Measurements from ENCODE around the gene LYPD8.
"Not testable (repeated sequence)": the region's sequence is repeated elsewhere in the genome, so short reads cannot be mapped to it uniquely, and the experiment has no call there.

The LYPD8 gene, protein sequence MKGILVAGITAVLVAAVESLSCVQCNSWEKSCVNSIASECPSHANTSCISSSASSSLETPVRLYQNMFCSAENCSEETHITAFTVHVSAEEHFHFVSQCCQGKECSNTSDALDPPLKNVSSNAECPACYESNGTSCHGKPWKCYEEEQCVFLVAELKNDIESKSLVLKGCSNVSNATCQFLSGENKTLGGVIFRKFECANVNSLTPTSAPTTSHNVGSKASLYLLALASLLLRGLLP
- 0 reads per million in 2 donors for total RNA-seq

DNA sequence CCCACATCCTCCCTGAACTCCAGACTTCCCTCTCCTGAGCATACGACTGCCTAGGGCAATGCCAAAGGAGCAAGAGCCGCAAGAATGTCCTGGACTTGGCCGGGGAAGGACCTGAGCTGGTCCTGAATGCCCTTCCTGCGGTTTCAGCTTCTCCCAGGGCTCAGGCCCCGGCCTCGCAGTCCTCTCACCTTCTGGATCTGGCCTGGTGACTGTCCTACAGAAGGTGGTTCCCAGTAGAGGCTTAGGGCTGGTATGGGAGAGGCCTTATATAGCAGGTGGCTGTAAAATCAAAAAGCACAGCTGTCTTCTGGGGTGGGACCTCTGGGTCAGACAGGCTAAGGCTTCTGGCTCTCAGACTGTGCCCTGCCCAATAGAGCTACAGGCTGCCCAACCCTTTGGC lies at the start of gene LYPD8:
Gene LYPD8, minus strand, starts transcription at position 243 of the 400 bp plus-strand sequence. CDS start 4,678 bp downstream, outside the sequence.
- no peak for DNase-seq

DNA sequence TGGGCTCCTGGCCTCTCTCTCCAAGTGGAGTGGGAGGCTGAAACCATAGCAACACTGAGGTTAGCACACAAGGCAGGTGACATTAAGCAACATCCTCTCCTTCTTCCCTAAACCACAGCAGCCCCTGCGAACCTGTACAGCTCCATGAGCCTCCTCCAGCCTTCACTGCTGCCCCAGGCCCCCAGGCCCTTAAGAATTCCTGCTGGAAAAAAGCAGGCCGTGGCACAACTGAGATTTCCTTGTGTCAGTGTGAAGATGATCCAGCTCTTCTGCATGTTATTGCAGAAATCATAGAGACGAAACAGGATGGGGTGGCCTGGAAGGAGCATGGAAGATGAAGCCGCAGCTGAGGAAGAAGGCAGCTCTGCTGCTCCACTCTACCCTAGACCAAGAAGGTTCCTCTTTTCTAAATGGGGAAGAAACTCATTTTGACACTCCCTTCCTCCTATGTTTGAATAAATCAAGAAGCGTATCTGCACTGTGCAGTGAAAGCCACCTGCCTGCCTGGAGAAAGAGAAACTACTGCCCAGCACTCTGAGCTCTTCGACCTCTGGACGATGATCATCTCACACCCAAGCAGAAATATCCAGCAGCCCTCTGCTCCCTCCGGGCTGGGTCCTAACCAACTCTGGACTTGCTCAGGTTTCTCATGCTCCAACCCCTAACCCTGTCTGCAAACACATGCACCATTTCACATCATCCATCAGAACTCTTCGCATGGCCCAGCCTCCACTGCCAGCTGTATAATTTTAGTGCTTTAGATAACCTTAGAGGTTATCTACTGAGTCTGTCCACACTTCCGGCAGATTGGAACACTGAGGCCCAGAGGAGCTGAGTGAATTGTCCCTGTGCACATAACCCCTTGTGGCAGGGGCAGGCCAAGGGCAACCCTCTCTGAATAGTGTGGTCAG lies 49.5 kb upstream of the LYPD8 start:
- no peak for DNase-seq

DNA sequence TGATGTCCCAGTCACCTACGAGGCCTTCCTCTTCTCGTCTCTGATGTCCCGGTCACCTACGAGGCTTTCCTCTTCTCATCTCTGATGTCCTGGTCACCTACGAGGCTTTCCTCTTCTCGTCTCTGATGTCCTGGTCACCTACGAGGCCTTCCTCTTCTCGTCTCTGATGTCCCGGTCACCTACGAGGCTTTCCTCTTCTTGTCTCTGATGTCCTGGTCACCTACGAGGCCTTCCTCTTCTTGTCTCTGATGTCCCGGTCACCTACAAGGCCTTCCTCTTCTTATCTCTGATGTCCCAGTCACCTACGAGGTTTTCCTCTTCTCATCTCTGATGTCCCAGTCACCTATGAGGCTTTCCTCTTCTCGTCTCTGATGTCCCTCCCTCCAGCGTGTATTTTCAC lies 47.9 kb upstream of the LYPD8 start:
- DNase-seq, result not testable (repeated sequence)

DNA sequence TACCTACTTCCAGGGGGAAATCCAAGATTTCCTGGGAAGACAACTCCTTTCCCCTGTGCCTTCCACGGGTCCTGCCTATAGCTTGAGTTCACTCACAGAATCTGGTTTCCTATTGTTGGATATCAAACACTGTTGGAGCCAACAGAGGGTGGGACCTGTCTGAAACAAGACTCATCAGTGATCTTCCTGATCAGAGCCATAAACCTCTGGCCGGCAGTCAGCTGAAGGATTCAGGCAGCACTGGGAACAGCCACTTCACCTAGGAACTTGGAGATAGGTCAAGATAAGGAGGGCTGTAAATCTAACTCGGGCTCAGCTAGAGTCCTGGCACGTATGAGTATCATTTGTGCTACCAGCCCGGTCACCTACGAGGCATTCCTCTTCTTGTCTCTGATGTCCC lies 46.9 kb upstream of the LYPD8 start:
- DNase-seq, result no peak

DNA sequence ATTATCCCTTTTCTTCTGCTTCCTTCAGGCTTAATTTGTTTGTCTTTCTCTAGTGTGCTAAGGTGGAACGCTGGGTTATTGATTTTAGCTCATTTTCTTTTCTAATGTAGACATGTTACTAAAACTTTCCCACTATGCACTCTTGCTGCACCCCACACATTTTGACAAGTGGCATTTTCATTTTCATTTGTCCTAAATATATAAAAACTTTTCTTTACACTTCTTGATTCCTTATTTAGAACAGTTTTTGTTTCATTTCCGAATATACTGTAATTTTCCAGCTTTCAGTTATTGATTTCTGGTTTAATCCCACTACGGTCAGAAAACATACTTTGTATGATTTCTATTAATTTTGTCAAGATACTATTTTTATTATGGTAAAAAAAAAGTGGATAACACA lies 44.9 kb upstream of the LYPD8 start:
- DNase-seq, result no peak

DNA sequence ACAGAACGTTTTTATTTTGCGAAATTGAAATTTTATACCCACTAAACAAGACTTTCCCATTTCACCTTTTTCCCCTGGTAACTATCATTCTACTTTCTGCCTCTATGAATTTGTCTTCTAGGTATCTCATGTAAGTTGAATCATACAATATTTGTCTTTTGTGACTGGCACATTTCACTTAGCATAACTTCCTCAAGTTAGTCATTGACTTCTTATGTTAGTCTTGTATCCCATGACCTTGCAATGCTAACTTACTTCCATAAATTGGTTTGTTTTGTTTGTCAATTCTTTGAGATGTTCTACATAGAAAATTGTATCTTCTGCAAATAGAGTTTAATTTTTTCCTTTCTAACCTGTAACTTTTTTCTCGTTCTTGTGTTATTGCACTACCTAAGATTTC lies 43.2 kb upstream of the LYPD8 start:
- DNase-seq, result no peak

DNA sequence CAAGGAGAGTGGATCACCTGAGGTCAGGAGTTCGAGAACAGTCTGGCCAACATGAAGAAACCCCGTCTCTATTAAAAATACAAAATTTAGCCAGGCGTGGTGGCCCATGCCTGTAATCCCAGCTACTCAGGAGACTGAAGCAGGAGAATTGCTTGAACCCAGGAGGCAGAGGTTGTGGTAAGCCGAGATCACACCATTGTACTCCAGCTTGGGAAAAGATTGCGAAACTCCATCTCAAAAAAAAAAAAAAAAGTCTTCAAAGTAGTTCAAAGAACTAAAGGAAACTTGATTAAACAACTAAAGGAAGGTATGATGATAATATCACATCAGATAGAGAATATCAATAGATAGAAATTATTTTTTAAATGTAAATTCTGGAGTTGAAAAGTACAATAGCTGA lies 39.1 kb upstream of the LYPD8 start:
- DNase-seq, result not testable (repeated sequence)

DNA sequence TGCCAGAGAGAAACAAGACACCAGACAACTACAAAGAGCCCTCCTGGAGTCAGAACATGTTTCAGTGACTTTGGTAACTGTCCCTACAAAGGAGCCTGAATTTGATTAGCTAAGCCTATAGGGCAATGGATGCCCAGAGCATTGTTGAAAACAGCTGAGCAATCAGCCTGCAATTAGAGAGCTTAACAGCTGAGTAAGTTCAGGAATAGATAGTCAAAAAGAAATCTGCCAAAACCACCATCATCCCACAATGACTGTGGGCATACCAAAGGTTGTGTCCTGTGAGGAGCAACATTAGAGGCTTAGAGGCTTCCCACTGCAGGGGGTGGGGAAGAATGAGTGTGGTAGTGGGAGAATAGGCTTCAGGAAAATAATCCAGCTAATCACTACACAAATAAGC lies 38.0 kb upstream of the LYPD8 start:
- peak in 1 of 5 experiments; percentile 86 for DNase-seq

DNA sequence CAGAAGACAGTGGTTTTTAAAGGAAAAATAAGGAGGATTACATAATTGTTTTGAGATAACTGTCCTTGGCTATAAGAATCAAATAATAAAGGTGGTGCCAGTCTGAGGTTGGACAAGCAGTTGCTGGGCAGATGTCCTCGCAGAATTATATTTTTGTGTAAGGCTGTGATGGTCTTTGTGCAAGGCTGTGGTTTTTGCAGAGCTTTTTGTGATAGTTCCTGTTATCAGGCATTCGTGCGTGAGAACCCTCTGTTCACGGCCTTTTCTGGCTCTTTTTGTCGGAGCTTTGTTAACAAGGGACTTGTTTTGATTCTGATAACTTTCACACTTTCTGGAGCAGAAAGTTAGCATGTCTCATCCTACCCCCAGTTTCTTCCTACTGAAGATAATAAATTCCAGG lies 36.8 kb upstream of the LYPD8 start:
- no peak for DNase-seq

DNA sequence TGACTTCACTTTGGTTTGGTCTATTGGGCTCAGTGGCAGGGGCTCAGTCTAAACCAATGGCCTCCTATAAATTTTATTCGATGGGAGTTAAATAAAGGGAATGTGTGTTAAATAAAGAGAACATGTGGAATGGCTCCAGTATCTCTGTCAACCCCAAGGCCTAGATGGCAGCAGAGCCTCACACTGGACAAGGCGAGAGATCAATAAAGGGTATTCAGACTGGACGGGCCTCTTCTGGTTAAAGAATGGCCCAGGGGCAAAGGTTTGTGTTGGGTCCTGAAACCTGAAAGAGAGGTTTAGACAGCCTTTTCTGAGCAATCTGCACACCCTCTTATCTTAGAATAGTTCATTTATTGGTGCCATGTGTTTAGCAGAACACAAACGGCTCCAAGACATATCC lies 35.5 kb upstream of the LYPD8 start:
- DNase-seq, result no peak

DNA sequence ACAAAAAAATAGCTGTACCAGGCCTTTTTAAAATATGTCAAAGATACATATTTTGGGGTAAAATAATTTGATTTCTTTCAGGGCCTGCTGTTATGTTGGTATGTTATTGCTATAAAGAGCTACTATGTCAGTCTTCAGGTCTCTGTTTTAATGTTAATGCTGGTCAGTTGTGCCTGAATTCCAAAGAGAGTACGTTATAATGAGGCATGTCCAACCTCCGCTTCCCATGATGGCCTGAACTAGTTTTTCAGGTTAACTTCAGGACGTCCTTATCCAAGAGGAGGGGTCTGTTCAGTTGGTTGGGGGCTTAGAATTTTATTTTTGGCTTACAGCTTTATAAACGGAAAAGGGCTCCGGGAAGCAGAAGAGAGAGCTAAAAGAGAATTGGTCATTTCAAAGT lies 34.9 kb upstream of the LYPD8 start:
- DNase-seq, result no peak

DNA sequence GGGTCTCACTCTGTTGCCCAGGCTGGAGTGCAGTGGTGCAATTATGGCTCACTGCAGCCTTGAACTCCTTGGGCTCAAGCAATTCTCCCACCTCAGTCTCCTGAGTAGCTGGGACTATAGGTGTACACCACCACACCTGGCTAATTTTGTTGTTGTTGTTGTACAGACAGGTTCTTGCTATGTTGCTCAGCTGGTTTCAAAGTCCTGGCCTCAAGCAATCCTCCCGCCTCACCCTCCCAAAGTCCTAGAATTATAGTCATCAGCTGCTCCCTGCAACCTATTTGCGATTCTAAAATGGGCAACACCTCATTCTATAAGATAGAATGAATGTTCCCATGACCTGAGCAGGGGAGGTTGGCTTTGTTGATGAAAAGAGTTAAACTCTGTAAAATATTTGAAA lies 33.8 kb upstream of the LYPD8 start:
- not testable (repeated sequence) for DNase-seq

DNA sequence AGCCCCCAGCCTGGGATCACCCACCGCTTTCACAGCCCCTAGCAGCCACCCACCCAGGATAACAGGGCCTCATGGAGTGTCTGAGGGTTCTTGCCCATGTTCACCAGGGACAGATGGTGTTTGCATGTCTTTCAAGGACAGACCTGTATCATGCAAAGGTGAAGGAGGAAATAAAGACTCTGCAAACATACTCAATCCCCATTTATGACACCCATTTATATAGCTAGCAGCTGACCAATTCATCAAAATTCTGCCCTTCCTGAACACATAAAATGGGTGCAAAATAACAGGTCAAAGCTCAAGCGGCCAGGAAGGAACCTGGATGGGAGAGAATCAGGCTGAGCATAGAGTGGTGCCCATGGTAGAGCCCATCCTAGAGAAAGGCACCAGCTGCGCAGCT lies 32.8 kb upstream of the LYPD8 start:
- DNase-seq, result no peak

DNA sequence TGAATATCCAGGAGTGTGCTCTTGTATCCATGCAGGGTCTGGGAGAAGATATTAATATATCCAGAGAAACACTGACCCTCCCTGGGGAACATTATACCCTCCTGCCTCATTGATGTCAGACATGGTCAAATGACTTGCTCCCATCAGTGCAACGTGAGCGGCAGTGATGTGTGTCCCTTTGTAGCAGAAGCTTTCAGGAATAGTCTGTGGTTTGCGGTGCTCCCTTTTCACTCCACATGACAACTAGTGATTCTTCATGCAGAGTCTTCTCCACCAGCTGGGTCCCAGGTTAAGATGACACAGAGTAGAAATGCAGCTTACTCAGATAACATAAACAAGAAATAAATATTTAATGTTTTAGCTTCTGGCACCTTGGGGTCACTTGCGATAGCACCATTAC lies 31.9 kb upstream of the LYPD8 start:
- DNase-seq, result no peak

DNA sequence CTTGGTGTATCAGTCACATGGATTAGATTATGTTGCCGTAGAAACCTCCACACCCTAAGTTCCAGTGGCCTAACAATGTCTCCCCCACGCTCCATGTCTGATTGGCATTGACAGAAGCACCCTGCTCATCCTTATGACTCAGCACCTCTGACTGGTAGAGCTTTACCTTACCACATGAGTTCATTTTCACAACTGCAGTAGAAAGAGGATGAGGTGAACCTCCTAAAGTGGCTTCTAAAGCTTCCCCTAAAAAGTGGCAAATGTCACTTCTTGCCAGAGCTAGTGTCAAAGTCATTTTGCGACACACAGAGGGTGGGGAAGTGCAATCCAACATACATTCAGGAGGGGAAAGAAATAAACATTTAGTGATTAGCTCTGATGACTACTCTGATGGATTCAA lies 30.6 kb upstream of the LYPD8 start:
- peak in 1 of 5 experiments; percentile 70 for DNase-seq

DNA sequence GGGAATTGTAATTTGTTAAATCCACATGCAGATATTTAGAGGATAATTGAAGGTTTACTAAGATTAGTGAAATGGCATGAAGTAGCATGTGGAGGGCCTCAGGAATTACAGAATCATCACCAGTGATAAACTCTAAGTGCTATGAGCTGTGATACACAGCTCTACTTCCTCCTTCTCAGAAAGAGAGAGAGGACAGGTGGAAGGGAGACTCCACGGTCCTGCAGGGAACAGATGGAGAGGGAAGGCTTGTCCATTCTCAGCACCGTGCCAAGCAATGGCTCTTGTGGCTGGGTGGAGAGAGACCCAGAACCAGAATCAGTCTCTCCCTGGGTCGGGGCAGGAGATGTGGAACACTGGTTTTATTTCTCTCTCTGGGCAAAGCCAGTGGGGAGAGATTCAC lies 27.8 kb upstream of the LYPD8 start:
- DNase-seq, result no peak

DNA sequence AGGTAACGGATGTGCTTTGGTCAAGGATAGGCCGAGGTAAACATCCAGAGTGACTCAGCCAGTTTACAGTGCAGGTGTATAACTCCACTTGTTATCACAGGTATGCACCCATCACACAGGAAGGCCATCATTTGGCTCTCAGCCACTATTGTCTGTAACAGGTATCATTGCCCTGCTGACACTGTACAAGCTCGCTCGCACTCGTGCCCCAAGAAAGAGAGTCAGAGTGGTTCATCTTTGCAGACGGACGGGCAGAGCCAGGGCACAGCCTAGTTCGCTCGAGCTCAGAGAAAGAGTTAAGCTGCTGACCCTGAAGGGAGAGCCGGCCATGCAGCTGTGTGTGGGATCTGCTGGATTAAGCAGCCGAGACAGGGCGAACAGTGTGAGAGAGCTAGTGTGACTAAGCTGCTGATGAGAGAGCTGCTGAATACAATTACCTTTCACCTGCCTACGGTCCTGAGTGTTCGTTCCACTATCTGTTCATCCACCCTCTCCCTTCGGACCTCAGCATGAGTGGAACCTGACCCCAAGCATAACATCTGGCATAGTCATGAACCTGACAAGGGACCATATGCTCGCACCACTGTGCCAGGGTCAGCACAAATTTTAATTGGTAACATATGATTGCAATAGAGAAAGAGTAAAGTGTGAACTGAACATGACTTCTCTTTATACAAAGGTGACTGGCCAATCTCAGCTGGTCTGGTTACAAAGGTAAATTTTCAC lies 27.0 kb upstream of the LYPD8 start:
- DNase-seq, result no peak

DNA sequence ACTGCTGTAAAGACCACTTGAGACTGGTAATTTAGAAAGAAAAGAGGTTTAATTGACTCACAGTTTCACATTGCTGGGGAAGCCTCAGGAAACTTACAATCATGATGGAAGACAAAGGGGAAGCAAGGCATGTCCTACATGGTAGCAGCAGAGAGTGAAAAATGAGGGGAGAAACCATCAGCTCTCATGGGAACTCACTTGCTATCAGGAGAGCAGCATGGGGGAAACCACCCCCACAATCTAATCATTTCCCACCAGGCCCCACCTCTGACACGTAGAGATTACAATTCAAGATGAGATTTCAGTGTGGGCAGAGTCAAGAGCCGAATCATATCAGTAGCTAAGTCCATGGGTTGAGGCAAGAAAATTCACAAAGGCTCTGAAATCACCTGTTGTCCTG lies 23.8 kb upstream of the LYPD8 start:
- no peak for DNase-seq

DNA sequence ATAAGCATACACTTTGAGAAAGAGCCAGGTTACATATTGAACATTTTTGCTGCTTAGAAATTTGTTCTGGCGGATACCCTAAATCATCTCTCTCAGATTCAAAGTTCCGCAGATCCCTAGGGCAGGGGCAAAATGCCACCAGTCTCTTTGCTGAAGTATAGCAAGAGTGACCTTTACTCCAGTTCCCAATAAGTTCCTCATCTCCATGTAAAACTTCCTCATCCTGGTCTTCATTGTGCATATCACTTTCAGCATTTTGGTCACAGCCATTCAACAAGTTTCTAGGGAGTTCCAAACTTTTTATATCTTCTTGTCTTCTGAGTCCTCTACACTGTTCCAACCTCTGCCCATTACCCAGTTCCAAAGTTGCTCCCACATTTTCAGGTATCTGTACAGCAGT lies 23.3 kb upstream of the LYPD8 start:
- no peak for DNase-seq

DNA sequence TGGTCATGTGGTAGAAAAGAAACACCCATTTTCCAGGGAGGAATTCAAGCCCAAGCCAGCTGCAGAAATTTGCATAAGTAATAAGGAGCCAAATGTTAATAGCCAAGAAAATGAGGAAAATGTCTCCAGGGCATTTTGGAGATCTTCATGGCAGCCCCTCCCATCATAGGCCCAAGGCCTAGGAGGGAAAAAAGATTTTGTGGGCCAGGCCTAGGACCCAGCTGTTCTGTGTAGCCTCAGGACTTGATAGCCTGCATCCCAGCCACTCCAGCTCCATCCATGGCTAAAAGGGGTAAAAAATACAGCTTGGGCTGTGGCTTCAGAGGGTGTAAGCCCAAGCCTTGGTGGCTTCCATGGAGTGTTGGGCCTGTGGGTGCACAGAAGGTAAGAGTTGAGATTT lies 21.4 kb upstream of the LYPD8 start:
- no peak for DNase-seq

DNA sequence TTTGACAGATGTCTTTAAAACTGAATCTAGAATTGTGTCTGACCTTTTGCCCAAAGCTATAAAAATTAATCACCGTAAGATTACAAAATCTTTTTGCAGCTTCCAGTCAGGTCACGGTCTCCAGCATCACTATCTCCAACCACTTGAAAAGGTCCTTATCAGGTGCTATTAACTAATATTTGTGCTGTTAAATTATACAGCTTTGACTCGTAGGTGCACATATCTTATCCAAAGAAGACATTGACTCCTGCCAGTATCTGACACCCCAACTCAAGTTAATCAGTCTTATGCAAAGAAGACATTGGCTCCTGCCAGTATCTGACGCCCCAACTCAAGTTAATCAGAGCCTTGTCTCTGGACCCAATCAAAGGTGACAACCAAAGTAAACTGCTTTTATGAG lies 19.9 kb upstream of the LYPD8 start:
- DNase-seq, result no peak

DNA sequence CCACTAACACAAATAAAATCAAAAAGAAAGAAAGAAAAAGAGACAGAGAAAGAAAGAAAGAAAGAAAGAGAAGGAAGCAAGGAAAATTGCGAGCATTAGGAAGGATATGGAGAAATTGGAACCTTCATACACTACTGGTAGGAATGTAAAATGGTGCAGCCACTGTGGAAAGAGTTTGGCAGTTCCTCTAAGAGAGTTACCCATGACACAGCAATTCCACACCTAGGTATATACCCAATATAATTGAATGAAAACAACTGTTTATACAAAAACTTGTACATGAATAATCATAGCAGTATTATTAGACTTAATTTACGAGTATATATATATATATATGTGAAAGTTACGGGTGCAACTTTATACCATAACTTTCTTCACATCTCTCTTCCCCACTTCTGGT lies 4.1 kb upstream of the LYPD8 start:
- DNase-seq, result no peak

DNA sequence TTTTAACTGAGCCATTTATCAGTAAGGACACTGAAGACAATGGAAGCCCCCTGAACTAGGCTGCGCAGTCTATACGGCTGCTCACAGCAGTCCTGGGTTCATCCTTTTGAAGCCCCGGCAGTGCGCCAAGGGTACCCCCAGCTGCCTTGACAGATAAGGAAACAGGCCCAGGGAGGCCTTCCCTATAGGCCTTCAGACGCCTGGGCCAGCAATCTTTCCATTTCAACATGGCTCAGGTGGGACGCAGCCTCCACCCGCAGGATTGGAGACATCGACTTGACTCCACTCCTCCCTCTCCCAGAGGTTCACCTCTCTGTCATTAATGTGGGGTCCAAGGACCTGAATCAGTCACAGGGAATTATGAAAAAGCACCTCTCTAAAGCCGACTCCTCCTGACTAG lies 2.8 kb upstream of the LYPD8 start:
- no peak for DNase-seq

DNA sequence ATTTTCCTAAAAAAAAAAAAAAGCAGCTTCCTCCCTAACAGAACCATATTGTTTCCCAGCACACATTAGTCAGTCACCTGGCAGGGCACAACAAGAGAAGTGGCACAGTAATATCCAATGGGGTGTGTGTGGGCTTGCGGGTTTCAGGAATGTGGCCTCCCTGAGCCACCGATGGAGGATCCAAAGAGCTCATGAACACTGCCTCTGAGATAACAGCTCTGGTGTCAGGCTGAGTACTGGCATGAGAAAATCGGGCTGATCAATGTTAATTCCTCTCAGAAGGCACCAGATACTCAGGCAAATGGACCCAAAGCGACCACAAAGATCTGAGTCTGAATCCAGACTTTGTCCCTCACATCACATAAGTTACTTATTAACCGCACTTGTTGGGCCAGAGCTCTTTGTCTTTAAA lies 2.2 kb upstream of the LYPD8 start:
- DNase-seq, result no peak

Data from T-helper 2 cell (primary cell).